SK-N-SH treated with all-trans-retinoic acid at 6 μM for 48 hours (cell line): ENCODE data around the gene POTEH.
A peak's percentile ranks its signal among the peaks of the same experiment; 100 is the strongest.
"Not testable (repeated sequence)": the region's sequence is repeated elsewhere in the genome, so short reads cannot be mapped to it uniquely, and the experiment has no call there.

Experiments used
- ATAC-seq: fragments of 200-7000 bp; cut with Tn5 transposase; 3 replicates; pipeline ENCODE4 v1.9.1; 2020; ENCODE audit warnings: mild to moderate bottlenecking, moderate library complexity

The POTEH gene

GRCh38 chr22:15689749-15690125, at the start of gene POTEH:
Gene POTEH, plus strand, starts transcription at chr22:15690026. Its CDS starts 52 bp downstream, at chr22:15690078.
- ATAC-seq, result not testable (repeated sequence)

GRCh38 chr22:15642288-15642861, 47.5 kb upstream of the POTEH start:
- peak; percentile 70 for ATAC-seq

DNA sequence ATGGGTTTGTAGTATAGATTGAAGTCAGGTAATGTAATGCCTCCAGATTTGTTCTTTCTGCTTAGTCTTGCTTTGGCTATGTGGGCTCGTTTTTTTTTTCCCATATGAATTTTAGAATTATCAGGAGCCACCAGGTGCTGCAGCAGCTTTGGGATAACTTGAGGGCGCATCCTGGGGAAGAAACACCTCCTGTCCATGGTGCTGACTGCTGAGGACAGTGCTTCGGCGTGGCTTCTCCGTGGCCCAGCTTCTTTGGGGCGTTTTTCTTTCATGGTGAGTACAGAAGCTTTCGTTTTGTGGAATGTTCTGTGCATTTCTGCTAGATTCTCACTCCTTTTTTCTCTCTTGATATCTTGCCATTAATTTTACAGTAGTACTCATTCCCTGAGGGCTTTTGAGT, 37.9 kb upstream of the POTEH start:
- not testable (repeated sequence) for ATAC-seq

DNA sequence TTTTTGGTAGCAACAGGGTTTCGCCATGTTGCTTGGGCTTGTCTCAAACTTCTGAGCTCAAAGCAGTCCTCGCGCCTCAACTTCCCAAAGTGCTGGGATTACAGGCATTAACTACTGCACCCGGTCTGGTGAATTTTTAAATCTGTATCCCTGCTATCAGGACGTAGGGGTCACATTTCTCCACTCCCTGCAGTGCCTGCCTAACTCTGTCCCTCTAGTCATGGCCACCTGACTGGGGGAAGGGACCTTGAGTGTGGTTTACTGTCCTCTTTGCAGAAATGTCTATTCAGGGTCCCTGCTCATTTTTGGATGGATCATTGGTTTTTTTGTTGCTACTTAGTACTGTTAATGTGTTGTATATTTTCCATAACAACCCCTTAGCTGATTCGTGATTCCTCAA, 37.1 kb upstream of the POTEH start:
- ATAC-seq, result not testable (repeated sequence)

GRCh38 chr22:15653241-15653640, 36.6 kb upstream of the POTEH start:
- ATAC-seq, result not testable (repeated sequence)

- ATAC-seq, result not testable (repeated sequence)
Measured at GRCh38 chr22:15661102-15661501, 28.7 kb upstream of the POTEH start.

DNA sequence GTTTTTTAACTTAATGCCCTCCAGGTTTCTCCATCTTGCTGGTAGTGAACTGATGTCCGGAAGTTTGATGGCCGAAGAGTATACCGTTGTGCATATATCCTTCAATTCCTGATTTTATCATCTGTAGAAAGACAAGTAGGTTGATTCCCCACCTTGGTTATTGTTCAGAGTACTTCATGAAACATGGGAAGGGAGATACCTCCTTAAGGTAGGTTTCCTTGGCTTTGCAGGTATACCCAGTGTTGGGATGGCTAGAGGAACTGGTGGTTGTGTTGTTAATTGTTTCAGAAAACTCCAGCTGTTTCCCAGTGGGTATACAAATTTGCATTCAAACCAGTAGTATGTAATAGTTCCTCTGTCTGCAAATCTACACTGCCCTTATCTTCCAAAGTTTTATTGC, 25.1 kb upstream of the POTEH start:
- not testable (repeated sequence) for ATAC-seq

DNA sequence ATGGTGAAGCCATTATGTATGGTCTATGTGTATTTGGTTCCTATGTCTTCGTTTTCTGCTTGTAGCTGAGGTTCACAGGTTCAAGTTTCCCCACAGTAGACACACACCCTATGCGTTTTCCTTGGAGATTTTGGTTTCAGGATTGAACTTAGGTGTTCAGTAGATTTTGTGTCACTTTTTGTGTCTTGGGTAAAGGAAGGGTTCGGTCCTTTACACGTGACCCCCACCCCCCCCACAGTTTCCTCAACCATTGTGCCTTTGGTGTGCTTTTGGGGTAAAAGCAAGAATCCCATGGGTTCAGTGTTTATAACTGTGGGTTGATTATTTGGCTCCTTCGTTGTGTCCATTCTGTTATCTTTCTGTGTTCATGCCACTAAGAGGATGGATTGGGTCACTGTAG, 24.3 kb upstream of the POTEH start:
- ATAC-seq, result not testable (repeated sequence)

DNA sequence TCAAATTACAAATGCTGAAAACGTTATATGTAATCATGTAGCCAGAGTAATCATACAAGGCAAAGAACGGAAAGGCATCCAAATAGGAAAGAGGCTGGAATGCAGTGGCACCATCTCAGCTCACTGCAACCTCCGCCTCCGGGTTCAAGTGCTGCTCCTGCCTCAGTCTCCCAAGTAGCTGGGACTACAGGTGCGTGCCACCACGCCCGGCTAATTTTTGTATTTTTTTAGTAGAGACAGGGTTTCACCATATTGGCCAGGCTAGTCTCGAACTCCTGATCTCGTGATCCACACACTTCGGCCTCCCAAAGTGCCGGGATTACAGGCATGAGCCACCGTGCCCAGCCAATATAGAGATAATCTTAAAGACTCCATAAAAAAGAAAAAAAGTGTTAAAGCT, 20.4 kb upstream of the POTEH start:
- ATAC-seq, result not testable (repeated sequence)

DNA sequence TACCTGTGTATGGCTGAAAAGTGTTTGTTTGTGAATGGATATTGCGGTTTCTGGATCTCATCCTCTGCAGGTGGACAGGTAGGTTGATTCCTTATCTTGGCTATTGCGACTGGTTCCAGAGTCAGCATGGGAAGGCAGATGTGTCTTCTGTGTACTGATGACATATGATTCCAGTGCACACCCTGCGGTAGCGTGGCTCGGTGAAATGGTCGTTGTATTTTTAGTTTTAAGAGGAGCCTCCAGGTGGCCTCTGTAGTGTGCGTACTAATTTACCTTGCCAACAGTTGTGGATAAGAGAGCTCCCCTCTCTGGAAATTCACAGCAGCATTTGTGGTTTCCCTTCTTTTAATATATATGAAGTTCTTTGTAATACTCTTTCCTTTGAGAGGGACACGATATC, 10.1 kb upstream of the POTEH start:
- not testable (repeated sequence) for ATAC-seq

- ATAC-seq, result not testable (repeated sequence)
Measured at GRCh38 chr22:15684115-15684514, 5.7 kb upstream of the POTEH start.

DNA sequence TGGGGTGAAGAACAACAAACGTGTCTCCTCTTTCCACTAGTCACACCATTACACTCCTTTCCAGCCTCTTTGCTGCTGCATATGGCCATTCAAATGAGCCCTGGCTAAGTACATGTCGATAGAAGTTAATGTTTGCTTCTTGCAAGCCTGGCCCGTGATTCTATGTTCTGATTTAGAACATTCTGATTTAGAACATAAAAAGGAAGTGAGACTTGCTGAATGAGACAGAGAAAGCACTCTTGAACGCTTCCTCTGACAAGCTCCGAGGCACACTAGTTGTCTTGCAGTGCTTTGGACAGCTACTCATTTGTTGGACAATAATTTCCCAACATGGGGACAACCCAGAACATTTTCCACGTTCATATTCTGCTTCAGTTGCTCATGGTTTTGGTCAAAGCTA, 5.1 kb upstream of the POTEH start:
- ATAC-seq, result not testable (repeated sequence)

DNA sequence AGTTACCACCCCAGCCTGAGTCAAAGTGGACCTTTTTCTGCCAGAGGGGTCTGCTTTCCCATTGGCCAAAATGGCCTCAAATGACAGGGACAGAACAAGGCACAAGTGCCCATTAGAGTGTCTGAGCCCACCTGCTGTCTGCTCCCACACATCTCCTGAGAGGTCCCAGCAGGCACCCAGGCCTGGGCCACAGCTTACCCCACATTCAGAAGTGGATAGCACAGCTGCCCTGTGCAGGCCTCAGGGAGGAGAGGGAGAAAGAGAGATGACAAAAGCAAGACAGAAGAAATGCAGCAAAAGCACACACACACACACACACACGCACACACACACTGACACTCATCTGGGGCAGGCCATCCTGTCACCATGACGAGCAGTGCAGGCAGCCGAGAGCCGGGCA, 4.2 kb upstream of the POTEH start:
- peak; percentile 15; the same call in 1 of the 3 replicates for ATAC-seq

GRCh38 chr22:15687086-15687485, 2.7 kb upstream of the POTEH start:
- ATAC-seq, result peak; percentile 15; the same call in 1 of the 3 replicates

DNA sequence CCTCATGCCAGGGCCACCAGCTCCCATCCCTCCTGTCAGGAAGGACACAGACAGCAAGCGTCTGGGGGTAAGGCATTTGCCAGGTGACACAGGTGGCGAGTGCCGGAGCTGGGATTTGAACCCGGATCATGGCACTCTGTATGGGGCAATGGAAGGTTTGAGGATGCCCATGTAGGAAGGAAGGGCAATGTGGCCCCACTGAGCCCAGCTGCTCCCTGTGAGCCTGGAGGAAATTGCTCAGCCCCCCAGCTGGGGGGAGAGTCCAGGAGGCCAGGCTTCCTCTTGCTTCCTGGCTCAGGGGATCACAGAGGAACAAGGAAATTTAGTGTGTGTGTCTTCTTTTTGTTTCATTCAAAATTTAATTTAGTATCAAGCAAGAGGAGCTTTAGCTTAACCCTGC, 2.1 kb upstream of the POTEH start:
- not testable (repeated sequence) for ATAC-seq

GRCh38 chr22:15688090-15688489, 1.7 kb upstream of the POTEH start:
- ATAC-seq, result not testable (repeated sequence)

- not testable (repeated sequence) for ATAC-seq
Measured at GRCh38 chr22:15689012-15689748, 646 bp upstream of the POTEH start.

DNA sequence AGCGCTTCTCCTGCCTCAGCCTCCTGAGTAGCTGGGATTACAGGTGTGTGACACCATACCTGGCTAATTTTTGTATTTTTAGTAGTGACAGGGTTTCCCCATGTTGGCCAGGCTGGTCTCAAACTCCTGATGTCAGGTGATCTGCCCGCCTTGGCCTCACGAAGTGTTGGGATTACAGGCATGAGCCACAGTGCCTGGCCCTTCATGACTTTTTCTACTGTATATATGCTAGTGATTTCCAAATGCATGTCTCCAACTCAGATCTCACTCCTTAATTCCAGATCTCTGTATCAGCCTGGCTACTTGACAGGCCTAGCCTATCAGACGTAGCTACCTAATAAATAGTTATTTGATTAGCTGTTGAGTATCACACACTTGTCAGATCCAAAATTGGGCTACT, 23.8 kb downstream of the POTEH start:
- ATAC-seq, result not testable (repeated sequence)

GRCh38 chr22:15714125-15714524, 24.3 kb downstream of the POTEH start:
- ATAC-seq, result not testable (repeated sequence)

DNA sequence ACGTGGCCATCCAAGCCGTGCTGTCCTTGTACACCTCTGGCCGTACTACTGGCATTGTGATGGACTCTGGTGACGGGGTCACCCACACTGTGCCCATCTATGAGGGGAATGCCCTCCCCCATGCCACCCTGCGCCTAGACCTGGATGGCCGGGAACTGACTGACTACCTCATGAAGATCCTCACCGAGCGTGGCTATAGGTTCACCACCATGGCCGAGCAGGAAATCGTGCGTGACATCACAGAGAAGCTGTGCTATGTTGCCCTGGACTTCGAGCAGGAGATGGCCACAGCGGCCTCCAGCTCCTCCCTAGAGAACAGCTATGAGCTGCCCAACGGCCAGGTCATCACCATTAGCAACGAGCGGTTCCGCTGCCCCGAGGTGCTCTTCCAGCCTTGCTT, 32.1 kb downstream of the POTEH start:
- not testable (repeated sequence) for ATAC-seq

GRCh38 chr22:15729209-15729917, 39.5 kb downstream of the POTEH start:
- ATAC-seq, result not testable (repeated sequence)

GRCh38 chr22:15731023-15731422, 41.2 kb downstream of the POTEH start:
- not testable (repeated sequence) for ATAC-seq

DNA sequence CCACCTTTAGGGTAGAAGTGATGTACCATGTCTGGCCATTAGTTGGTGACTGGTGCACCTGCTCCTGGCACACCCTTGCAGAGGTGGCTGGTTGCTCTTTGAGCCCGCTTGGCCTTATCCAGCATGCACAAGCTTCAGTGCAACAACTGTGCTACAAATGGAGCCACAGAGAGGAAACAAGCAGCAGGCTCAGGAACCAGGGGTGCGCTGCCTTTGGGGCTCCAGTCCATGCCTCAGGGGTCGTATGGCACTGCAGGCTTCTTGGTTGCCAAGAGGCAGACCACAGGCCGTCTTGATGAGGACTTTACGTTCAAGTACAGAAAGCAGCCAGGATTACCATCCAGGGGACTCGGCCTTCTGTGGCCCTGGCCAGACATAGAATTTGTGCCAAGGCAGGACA, 44.6 kb downstream of the POTEH start:
- not testable (repeated sequence) for ATAC-seq
